IgD-negative memory B cell (primary cell): ENCODE results near the gene DMC1. TPM values are rescaled to one million over a fixed set of nuclear protein-coding genes. Genes with fewer than 3 reads are reported as not detected.
A peak's percentile ranks its signal among the peaks of the same experiment; 100 is the strongest.

ENCODE experiments used
- H3K27ac Mint-ChIP-seq, 3 donors: one replicate each; pipeline ENCODE4 v1.8.0; 2020 to 2022; ENCODE audit warnings: mild to moderate bottlenecking in 3 of 3, mixed read lengths in 3 of 3, moderate library complexity in 1 of 3
- H3K27me3 Mint-ChIP-seq: one replicate; pipeline ENCODE4 v1.8.0; 2021; ENCODE audit warnings: mixed read lengths
- H3K36me3 Mint-ChIP-seq: one replicate; pipeline ENCODE4 v1.8.0; 2020; ENCODE audit warnings: mild to moderate bottlenecking, mixed read lengths
- H3K4me1 Mint-ChIP-seq, 3 donors: one replicate each; pipeline ENCODE4 v1.8.0; 2020 to 2022; ENCODE audit warnings: mixed read lengths in 3 of 3, mild to moderate bottlenecking in 1 of 3
- H3K4me3 Mint-ChIP-seq, 4 donors: one replicate each; pipeline ENCODE4 v1.8.0; 2020 to 2022; ENCODE audit warnings: mild to moderate bottlenecking in 4 of 4, mixed read lengths in 4 of 4, moderate library complexity in 3 of 4
- H3K9me3 Mint-ChIP-seq, 3 donors: one replicate each; pipeline ENCODE4 v1.8.0; 2020 to 2021; ENCODE audit warnings: mixed read lengths in 3 of 3, mild to moderate bottlenecking in 1 of 3
- polyA plus RNA-seq: library from polyadenylated mRNA; unstranded; fragments of 300-500 nt; fragmentation: Illumina TruSeq; gene quantifications from one replicate; pipeline ENCODE4 v1.2.3, GENCODE V29; 2021

The DMC1 gene
- polyA plus RNA-seq, 1 donor from 2014 or later = not detected

DNA sequence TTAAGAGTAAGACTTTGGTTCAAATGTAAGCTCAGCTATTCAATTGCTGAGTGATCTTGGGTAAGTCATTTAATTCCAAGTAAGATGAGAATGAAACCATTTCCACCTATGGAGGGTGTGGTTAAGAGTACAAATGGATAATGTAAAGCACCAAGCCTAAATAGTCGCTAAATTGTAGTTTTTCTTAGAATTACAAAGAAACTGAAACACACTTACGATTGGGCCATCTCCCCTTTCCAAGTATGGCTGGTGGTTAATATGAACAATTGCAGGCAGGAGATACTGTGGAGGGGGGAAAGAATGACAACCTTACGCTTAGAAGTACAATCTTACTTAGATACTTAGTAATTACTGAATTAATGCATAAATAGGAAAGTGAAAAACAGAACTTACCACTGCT, 72.1 kb downstream of the DMC1 start:
- Mint-ChIP-seq H3K9me3 (no peaks in the 10 kb centered on the region), H3K27me3 (no peaks in the 10 kb centered on the region), H3K27ac (no peak overlapping the region), H3K4me3 (no peak overlapping the region), H3K36me3 (peaks cover 7% of the 10 kb centered on the region), H3K4me1 (peaks cover 15 to 27% (median 23%) of the 10 kb centered on the region in 3 donors)

GRCh38 chr22:38494939-38495338, 75.0 kb downstream of the DMC1 start:
- H3K36me3 Mint-ChIP-seq = peaks cover 7% of the 10 kb centered on the region
- H3K27ac Mint-ChIP-seq = peak overlapping the region in 1 of 3 donors; percentile 21
- peaks cover 0 to 10% (median 5%) of the 10 kb centered on the region in 3 donors for H3K4me1 Mint-ChIP-seq
- no peak overlapping the region for H3K4me3 Mint-ChIP-seq
- no peaks in the 10 kb centered on the region for H3K9me3 Mint-ChIP-seq
- no peaks in the 10 kb centered on the region for H3K27me3 Mint-ChIP-seq

DNA sequence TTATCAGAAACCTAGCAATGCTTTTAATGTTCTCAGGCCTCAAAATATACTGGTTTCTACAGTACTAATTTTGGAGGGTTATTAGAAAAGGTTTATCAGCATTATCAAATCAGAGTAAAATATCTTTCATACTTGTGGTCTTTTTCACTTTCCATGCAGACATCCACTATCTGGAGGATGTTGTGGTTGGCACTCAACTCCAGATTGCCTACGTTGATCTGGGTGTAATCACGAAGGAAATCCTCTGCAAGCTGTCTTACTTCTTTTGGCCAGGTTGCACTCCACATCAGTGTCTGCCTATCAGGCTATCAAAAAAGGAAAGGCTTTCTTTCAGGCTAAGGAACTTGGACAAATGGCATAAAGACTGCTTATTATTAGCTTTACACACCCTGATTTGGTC, 75.5 kb downstream of the DMC1 start:
- H3K36me3 Mint-ChIP-seq = peaks cover 11% of the 10 kb centered on the region
- H3K27ac Mint-ChIP-seq = peak overlapping the region in 1 of 3 donors; percentile 21
- H3K4me1 Mint-ChIP-seq = peaks cover 0 to 9% (median 5%) of the 10 kb centered on the region in 3 donors
- H3K9me3 Mint-ChIP-seq = no peaks in the 10 kb centered on the region
- H3K4me3 Mint-ChIP-seq = no peak overlapping the region
- no peaks in the 10 kb centered on the region for H3K27me3 Mint-ChIP-seq

DNA sequence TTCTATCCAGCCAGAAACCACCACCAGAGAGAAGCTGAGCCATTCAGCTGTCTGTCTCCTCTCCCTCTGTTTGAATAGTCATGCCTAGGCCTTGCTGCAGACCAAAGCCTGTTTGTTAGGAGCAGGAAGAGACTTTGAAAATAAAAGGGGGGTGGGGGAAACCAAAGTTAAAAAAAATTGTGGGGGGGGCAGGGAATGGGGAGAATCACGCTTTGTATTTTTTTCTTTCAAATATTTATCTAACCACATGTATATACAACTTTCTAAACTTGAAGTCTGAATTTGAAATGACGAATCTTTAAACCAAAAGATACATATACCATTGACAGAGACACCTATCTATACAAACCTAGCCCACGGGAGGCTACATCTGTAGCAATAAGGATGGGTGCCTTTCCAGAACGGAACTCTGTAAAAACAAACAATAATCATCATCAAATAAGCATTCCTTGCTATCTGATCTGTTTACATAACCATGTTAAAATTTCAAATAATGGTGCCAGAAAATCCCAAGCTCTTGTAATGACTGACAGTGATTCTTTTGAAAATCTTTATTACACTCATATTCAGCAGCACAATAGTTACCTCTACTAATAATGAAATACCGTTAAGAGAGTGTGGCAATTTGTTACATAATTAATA, 78.2 kb downstream of the DMC1 start:
- peak overlapping the region in 1 of 3 donors; percentile 67 for H3K27ac Mint-ChIP-seq
- H3K27me3 Mint-ChIP-seq = no peaks in the 10 kb centered on the region
- peaks cover 0 to 5% (median 3%) of the 10 kb centered on the region in 3 donors for H3K4me1 Mint-ChIP-seq
- H3K36me3 Mint-ChIP-seq = peaks cover 12% of the 10 kb centered on the region
- no peaks in the 10 kb centered on the region for H3K9me3 Mint-ChIP-seq
- H3K4me3 Mint-ChIP-seq = no peak overlapping the region

DNA sequence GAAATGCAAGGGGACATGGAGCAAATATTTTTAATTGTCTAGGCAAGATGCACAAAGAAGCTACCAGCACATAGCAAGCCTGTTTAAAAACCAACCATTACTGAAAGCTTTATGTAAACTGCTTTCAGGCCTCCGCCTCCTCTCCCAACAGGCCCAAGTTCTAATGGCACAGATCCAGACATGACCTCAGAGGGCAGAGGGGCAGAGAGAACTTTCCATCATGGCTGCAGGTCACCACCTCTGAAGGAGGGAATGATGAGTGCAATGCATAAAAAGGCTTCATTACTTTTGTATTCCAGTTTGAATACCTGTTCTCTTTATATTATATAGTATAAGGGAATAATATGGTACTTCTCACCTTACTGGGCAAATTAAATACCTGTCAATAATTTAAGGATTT, 79.1 kb downstream of the DMC1 start:
- no peak overlapping the region for H3K27ac Mint-ChIP-seq

GRCh38 chr22:38490475-38490874, 79.5 kb downstream of the DMC1 start:
- Mint-ChIP-seq H3K9me3 (no peaks in the 10 kb centered on the region), H3K36me3 (peaks cover 9% of the 10 kb centered on the region), H3K27me3 (no peaks in the 10 kb centered on the region), H3K4me1 (peaks cover 0 to 5% (median 3%) of the 10 kb centered on the region in 3 donors), H3K27ac (peak overlapping the region in 1 of 3 donors; percentile 5), H3K4me3 (peak overlapping the region in 1 of 4 donors; percentile 41)

More for the DNA sequence above, 79.1 kb downstream of the DMC1 start:
- Mint-ChIP-seq H3K27me3 (no peaks in the 10 kb centered on the region), H3K9me3 (no peaks in the 10 kb centered on the region), H3K36me3 (peaks cover 12% of the 10 kb centered on the region), H3K4me1 (peaks cover 0 to 5% (median 3%) of the 10 kb centered on the region in 3 donors), H3K4me3 (no peak overlapping the region)

- Mint-ChIP-seq H3K27me3 (no peaks in the 10 kb centered on the region), H3K36me3 (peaks cover 7% of the 10 kb centered on the region), H3K4me3 (no peak overlapping the region), H3K9me3 (no peaks in the 10 kb centered on the region), H3K27ac (peak overlapping the region in 2 of 3 donors; percentile 5 to 55), H3K4me1 (peaks cover 0 to 5% (median 3%) of the 10 kb centered on the region in 3 donors)
Observed at GRCh38 chr22:38489561-38490145, 80.3 kb downstream of the DMC1 start.

GRCh38 chr22:38489142-38489541, 80.8 kb downstream of the DMC1 start:
- H3K4me1 Mint-ChIP-seq = peaks cover 0 to 3% (median 3%) of the 10 kb centered on the region in 3 donors

GRCh38 chr22:38487946-38488345, 82.0 kb downstream of the DMC1 start:
- Mint-ChIP-seq H3K9me3 (no peaks in the 10 kb centered on the region), H3K4me3 (no peak overlapping the region), H3K36me3 (peaks cover 8% of the 10 kb centered on the region), H3K27me3 (no peaks in the 10 kb centered on the region), H3K4me1 (peaks cover 0 to 3% (median 3%) of the 10 kb centered on the region in 3 donors), H3K27ac (peak overlapping the region in 1 of 3 donors; percentile 23)

More at GRCh38 chr22:38489142-38489541, 80.8 kb downstream of the DMC1 start:
- Mint-ChIP-seq H3K27ac (peak overlapping the region in 1 of 3 donors; percentile 55), H3K4me3 (no peak overlapping the region), H3K27me3 (no peaks in the 10 kb centered on the region), H3K9me3 (no peaks in the 10 kb centered on the region), H3K36me3 (peaks cover 8% of the 10 kb centered on the region)

- Mint-ChIP-seq H3K9me3 (no peaks in the 10 kb centered on the region), H3K27ac (peak overlapping the region in 1 of 3 donors; percentile 39), H3K36me3 (peaks cover 13% of the 10 kb centered on the region), H3K4me1 (peaks cover 0 to 3% (median 3%) of the 10 kb centered on the region in 3 donors), H3K4me3 (no peak overlapping the region), H3K27me3 (no peaks in the 10 kb centered on the region)
Observed at GRCh38 chr22:38485783-38486182, 84.2 kb downstream of the DMC1 start.

DNA sequence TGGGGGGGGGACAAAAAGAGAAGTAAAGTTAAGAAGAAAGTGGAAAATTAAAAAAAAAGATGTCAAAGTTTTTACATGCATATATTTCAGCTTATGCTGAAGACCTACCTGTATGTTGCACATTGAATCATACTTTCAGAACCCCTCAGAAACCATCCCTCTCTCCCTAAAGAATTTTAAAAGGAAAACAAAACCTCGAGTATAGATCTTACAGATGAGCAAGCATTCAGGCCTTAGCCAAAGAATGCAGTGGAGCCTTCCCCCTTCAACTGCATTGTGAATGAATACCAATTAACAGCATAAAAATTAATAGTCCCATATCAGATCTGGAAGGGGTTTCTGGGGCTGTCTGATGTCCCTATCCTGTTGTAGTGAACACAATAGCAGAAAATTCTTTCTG, 85.7 kb downstream of the DMC1 start:
- H3K4me3 Mint-ChIP-seq = peak overlapping the region in 2 of 4 donors; percentile 17 to 49
- peaks cover 10% of the 10 kb centered on the region for H3K36me3 Mint-ChIP-seq
- no peaks in the 10 kb centered on the region for H3K27me3 Mint-ChIP-seq
- peaks cover 0 to 2% (median 0%) of the 10 kb centered on the region in 3 donors for H3K4me1 Mint-ChIP-seq
- H3K9me3 Mint-ChIP-seq = no peaks in the 10 kb centered on the region
- H3K27ac Mint-ChIP-seq = peak overlapping the region in 1 of 3 donors; percentile 51

GRCh38 chr22:38482662-38483308, 87.2 kb downstream of the DMC1 start:
- no peaks in the 10 kb centered on the region for H3K27me3 Mint-ChIP-seq

GRCh38 chr22:38481871-38482332, 88.1 kb downstream of the DMC1 start:
- H3K9me3 Mint-ChIP-seq = no peaks in the 10 kb centered on the region
- no peaks in the 10 kb centered on the region for H3K27me3 Mint-ChIP-seq
- H3K27ac Mint-ChIP-seq = peak overlapping the region in 1 of 3 donors; percentile 80
- no peak overlapping the region for H3K4me3 Mint-ChIP-seq
- H3K4me1 Mint-ChIP-seq = peaks cover 0 to 3% (median 0%) of the 10 kb centered on the region in 3 donors
- peaks cover 9% of the 10 kb centered on the region for H3K36me3 Mint-ChIP-seq

More at GRCh38 chr22:38482662-38483308, 87.2 kb downstream of the DMC1 start:
- Mint-ChIP-seq H3K36me3 (peaks cover 10% of the 10 kb centered on the region), H3K4me3 (no peak overlapping the region), H3K9me3 (no peaks in the 10 kb centered on the region), H3K4me1 (peaks cover 0 to 3% (median 0%) of the 10 kb centered on the region in 3 donors), H3K27ac (peak overlapping the region in 2 of 3 donors; percentile 22 to 39)

- Mint-ChIP-seq H3K9me3 (no peaks in the 10 kb centered on the region), H3K4me3 (no peak overlapping the region), H3K27ac (peak overlapping the region in 1 of 3 donors; percentile 80), H3K4me1 (peaks cover 0 to 3% (median 0%) of the 10 kb centered on the region in 3 donors), H3K27me3 (no peaks in the 10 kb centered on the region), H3K36me3 (peaks cover 9% of the 10 kb centered on the region)
Observed at GRCh38 chr22:38481162-38481870, 88.7 kb downstream of the DMC1 start.
